GM21825 (cell line): ENCODE data around the gene SSH2.
"Not testable (repeated sequence)": the region's sequence is repeated elsewhere in the genome, so short reads cannot be mapped to it uniquely, and the experiment has no call there.

Experiments
- ATAC-seq: cut with Tn5 transposase; IDR thresholded peaks from one replicate; pipeline ENCODE4 v1.9.1; 2021; ENCODE audit warnings: mild to moderate bottlenecking, moderate library complexity; ENCODE audit not compliant: unreplicated experiment

Gene SSH2

GRCh38 chr17:29929533-29930408, at the start of gene SSH2:
Gene SSH2, minus strand, starts transcription at chr17:29930228. Its CDS starts 228 bp downstream, at chr17:29930000.
- ATAC-seq: peak; percentile 51

GRCh38 chr17:29977836-29978235, 47.8 kb upstream of the SSH2 start:
- ATAC-seq: no peak

GRCh38 chr17:29973005-29973404, 43.0 kb upstream of the SSH2 start:
- ATAC-seq: no peak

- no peak for ATAC-seq
Observed at GRCh38 chr17:29972277-29972676, 42.2 kb upstream of the SSH2 start.

- ATAC-seq: no peak
Observed at GRCh38 chr17:29968271-29968670, 38.2 kb upstream of the SSH2 start.

- ATAC-seq: no peak
Observed at GRCh38 chr17:29962656-29963055, 32.6 kb upstream of the SSH2 start.

- ATAC-seq: no peak
Observed at GRCh38 chr17:29959658-29960337, 29.8 kb upstream of the SSH2 start.

GRCh38 chr17:29958947-29959657, 29.1 kb upstream of the SSH2 start:
- no peak for ATAC-seq

- ATAC-seq: not testable (repeated sequence)
Observed at GRCh38 chr17:29957488-29957887, 27.5 kb upstream of the SSH2 start.

GRCh38 chr17:29956225-29956624, 26.2 kb upstream of the SSH2 start:
- no peak for ATAC-seq

GRCh38 chr17:29954405-29954804, 24.4 kb upstream of the SSH2 start:
- no peak for ATAC-seq

GRCh38 chr17:29949696-29950095, 19.7 kb upstream of the SSH2 start:
- ATAC-seq: no peak

- ATAC-seq: no peak
Observed at GRCh38 chr17:29948448-29949215, 18.6 kb upstream of the SSH2 start.

GRCh38 chr17:29945281-29945680, 15.3 kb upstream of the SSH2 start:
- no peak for ATAC-seq

GRCh38 chr17:29941334-29941733, 11.3 kb upstream of the SSH2 start, which contains the start of gene EFCAB5:
Gene EFCAB5, plus strand, starts transcription at chr17:29941634. Its CDS starts 163 bp downstream, at chr17:29941797.
- ATAC-seq: no peak

- no peak for ATAC-seq
Observed at GRCh38 chr17:29936724-29937123, 6.7 kb upstream of the SSH2 start.

GRCh38 chr17:29935909-29936308, 5.9 kb upstream of the SSH2 start:
- not testable (repeated sequence) for ATAC-seq

- ATAC-seq: no peak
Observed at GRCh38 chr17:29933379-29933778, 3.4 kb upstream of the SSH2 start.

GRCh38 chr17:29931231-29931932, 1.4 kb upstream of the SSH2 start:
- ATAC-seq: peak; percentile 58

- no peak for ATAC-seq
Observed at GRCh38 chr17:29930409-29931010, 482 bp upstream of the SSH2 start.
